EH (cell line): ENCODE data around the gene EVI5.
"Not testable (repeated sequence)": the region's sequence is repeated elsewhere in the genome, so short reads cannot be mapped to it uniquely, and the experiment has no call there.

ENCODE experiments used
- DNase-seq: peaks from one replicate; pipeline ENCODE4 v3.0.0-alpha.2; 2015; ENCODE audit warnings: low read depth

The EVI5 gene

GRCh38 chr1:92690212-92690906, 94.5 kb downstream of the EVI5 start:
- no peak for DNase-seq

- DNase-seq, result no peak
Observed at GRCh38 chr1:92679980-92680379, 104.9 kb downstream of the EVI5 start.

DNA sequence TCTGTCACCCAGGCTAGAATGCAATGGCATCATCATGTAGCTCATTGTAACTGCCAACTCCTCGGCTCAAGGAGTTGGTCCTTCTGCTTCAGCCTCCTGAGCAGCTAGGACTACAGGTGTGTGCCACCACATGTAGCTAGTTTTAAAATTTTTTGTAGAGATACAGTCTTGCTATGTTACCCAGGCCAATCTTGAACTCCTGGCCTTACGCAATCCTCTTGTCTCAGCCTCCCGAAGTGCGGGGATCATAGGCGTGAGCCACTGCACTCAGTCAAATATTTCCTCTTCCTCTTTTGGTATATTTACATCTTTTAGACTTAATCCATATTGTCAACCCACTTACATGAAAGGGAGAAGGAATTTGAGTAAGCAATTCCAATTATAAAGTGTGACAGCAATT, 121.1 kb downstream of the EVI5 start:
- no peak for DNase-seq

DNA sequence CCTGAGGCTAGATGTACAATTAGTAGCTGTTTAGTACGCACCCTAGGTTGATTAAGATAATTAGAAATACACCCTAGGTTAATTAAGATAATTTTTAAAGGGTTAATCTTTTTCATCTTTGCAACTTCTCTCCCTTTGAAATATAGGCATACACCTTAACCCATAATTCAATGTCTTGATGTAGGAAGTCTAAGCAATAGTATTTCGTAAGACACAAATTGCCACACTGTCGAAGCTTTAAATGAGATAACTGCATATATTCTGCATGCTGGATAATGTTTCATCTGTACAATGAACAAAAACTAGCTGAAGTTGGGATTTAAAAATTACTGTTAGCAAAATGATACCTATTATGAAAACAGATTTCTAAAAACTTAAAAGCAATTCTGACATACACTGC, 122.9 kb downstream of the EVI5 start:
- no peak for DNase-seq

DNA sequence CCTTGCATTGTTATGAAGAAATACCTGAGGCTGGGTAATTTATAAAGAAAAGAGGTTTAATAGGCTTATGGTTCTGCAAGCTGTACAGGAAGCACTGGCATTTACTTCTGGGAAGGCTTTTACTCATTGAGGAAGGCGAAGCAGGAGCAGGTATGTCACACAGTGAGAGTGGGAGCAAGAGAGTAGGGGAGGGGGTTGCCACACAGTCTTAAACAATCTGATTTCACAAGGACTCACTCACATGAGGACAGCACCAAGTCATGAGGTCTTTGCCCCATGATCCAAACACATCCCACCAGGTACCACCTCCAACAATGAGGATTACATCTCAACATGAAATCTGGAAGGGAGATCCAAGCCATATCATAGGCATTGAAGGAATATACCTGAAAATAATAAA, 127.2 kb downstream of the EVI5 start:
- DNase-seq, result no peak

DNA sequence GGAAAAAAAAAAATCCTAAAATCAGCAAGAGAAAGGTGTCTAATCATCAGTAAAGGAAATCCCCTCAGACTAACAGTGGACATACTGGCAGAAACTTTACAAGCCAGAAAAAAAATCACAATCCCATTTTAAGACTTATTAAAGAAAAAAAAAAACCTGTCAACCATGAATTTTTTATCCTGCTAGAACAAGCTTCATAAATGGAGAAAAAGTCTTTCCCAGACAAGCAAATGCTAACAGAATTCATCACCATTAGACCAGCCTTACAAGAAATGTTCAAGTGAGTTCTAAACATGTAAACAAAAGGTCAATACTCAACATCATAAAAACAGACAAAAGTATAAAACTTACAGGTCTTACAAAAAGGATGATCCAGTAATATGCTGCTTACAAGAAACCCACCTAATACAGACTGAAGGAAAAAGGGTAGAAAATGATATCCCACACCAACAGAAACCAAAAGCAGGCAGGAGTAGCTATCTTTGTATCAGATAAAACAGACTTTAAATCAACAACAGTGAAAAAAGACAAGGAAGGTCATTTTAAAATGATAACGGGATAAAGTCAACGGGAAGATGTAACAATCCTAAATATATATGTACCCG, 129.6 kb downstream of the EVI5 start:
- no peak for DNase-seq

DNA sequence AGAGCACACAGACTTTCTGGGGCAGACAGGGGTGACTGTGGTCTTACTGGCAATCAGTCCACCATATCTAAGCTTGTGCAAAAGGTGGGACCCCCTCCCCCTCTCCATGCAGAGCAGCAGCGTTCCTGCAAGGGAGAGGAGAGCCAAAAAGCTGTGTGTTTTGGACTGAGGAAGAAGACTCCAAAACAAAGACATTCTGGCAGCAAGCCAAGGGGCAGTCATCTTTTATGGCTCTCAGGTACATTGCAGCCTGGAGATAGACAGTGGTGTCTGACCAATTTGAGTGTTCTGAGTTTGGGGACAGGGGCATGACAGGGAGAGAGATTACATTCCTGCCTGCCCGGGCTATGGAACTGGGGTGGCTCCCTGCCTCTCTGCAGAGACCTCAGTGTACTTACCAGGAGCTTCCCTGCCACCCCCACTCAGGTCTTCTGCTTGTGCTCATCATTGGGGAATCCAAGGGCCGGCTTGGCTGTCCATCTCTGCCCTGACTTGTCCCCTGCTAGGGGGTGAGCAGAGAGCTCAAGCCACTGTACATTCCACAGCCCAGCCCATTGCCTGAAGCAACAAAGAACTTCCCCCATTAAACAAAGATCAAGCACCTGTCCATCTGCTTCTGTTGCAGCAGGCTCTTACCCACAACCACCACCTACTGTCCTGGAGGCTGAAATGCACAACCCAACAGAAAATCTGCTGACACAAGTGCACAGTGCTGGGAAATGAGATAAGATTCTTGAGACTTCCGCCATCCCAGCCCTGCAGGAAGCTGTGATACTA, 131.1 kb downstream of the EVI5 start:
- DNase-seq, result no peak

GRCh38 chr1:92640686-92641085, 144.2 kb downstream of the EVI5 start:
- not testable (repeated sequence) for DNase-seq

- DNase-seq, result no peak
Observed at GRCh38 chr1:92638498-92638897, 146.4 kb downstream of the EVI5 start.

GRCh38 chr1:92635203-92635602, 149.7 kb downstream of the EVI5 start:
- not testable (repeated sequence) for DNase-seq

GRCh38 chr1:92623187-92623778, 161.6 kb downstream of the EVI5 start:
- peak; percentile 25 for DNase-seq

GRCh38 chr1:92619466-92620189, 165.3 kb downstream of the EVI5 start:
- DNase-seq, result no peak

- DNase-seq, result no peak
Observed at GRCh38 chr1:92601044-92601443, 183.9 kb downstream of the EVI5 start.

- DNase-seq, result peak; percentile 40
Observed at GRCh38 chr1:92599184-92599583, 185.7 kb downstream of the EVI5 start.

DNA sequence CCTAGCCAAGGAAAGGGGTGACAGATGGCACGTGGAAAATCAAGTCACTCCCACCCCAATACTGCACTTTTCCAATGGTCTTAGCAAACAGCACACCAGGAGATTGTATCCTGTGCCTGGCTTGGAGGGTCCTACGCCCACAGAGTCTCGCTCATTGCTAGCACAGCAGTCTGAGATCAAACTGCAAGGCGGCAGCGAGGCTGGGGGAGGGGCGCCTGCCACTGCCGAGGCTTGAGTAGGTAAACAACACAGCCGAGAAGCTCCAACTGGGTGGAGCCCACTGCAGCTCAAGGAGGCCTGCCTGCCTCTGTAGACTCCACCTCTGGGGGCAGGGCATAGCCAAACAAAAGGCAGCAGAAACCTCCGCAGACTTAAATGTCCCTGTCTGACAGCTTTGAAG, 195.5 kb downstream of the EVI5 start:
- DNase-seq, result not testable (repeated sequence)

DNA sequence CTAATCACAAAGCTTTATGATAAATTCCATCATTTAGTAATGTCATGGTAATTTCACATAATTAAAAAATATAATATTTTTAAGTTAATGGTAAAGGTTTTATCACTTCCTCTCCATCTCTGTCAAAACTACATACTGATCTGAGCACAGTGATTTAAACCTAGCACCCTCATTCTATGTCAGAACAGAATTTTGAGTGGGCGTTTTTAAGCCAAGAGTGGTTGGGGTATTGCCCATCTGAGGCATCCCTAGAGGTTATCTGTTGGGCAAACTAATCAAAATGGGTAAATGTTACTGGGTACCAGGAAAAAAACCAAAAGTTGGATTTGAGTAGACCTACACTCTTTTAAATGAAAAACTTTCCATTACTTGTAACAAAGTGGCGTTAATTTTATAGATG, 197.5 kb downstream of the EVI5 start:
- DNase-seq, result no peak

GRCh38 chr1:92585831-92586230, 199.1 kb downstream of the EVI5 start:
- DNase-seq, result no peak

DNA sequence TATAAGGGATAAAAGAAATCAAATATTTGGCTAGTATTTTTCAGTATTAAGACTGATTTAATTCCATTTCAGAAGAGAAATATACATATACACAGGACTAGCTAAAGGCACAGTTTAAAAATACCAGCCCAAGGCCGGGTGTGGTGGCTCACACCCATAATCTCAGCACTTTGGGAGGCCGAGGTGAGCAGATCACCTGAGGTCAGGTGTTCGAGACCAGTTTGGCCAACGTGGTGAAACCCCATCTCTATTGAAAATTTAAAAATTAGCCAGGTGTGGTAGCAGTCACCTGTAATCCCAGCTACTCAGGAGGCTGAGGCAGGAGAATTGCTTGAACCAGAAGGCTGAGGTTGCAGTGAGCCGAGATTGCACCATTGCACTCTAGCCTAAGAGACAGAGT, 200.1 kb downstream of the EVI5 start:
- DNase-seq, result not testable (repeated sequence)

DNA sequence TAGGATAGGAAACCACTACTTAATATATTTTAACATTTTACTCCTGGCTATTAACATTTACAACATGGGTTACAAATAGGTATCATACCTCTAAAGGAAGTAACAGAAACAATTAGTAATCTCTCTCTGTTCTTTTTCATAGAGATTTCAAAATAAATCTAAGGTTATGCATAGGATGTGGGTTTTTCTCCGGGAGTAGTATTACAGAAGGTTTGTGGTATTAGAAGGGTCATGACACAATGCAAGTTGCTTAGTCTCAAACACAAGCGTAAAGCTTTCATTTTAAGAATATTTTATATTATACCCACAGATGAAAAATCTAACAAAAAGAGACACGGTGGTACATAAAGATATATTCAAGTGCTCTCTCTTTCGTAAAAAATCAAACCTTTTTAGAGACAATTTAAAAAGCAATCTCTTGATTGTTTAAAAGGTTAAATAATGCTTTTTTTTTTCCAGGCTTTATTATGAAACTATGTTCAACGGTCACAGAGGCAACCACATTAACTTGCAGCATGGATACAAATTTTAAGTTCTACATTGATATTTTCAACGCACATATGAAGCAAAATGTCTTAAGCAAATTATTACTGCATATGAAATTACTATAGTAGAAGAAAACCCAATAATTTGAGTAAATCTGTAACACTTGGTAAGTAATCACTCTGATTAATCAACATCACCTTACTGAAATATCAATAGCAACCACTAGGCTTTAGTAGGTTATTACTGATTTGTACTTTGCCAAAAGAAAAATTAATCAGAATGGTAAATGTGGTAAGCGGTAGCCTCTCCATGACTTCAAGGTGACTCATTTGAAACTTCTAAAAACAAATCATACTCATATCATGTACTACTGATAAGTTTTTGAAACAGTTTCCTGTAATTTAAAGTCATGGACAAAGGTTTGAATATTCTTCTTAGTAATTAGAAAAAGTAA, 200.8 kb downstream of the EVI5 start:
- peak; percentile 53 for DNase-seq

DNA sequence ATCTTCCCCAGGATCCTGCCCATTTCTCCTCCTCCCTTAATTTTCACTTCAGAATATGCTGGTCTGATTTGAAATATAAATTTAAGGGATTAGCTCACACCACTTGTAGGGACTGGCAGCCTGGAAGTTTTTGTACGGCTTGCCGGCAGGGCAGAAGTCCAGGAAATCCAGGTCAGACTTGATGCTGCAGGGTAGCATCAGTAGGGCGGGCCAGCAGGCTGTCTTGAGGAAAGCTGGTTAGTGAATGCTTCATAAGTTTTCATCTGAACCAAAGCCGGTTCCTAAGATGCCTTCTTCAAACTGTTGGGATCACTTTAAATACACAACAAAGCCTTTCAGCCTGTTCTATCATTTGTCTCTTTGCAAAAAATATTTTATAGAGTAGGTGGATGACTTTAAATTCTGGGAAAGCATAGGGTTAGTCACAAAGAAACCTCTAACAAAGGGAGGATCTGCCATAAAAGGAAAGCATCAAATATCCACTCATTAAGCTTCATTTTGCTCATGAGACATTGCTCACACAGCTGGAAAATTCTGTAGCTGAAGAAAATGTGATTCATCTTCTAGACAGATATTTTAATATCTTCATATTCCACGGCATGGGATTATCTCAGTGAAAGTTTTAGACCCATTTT, 207.5 kb downstream of the EVI5 start:
- peak; percentile 29 for DNase-seq

- DNase-seq, result no peak
Observed at GRCh38 chr1:92575123-92575522, 209.8 kb downstream of the EVI5 start.
